ENCODE data around the gene CCSER1.
A peak's percentile ranks its signal among the peaks of the same experiment; 100 is the strongest.
"Not testable (repeated sequence)": the region's sequence is repeated elsewhere in the genome, so short reads cannot be mapped to it uniquely, and the experiment has no call there.

The CCSER1 gene

DNA sequence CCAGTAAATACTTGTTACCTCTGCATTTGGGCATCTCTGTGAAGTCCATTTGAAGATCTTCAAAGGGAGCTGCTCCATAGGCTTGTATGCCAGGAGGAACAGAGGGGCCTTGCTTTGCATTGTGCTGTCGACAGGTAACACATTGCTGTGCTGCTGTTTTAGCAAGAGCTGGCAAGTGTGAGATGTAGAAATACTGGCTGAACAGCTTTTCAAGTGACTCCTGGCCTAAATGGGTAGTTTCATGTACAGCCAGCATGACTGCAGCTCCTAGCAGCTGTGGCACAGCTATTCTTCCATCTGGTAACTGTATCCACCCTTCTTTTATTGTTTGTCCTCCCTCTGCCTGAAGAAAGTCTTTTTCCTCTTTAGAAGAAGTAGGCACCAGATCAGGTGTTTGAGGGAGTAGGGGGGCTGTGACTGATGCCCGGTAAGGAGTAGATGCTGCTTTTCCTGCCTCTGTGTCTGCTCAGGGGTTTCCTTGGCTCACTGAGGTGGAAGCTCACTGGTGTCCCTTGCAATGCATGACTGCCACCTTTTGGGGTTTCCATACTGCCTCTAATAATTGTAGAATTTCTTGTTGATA, 965.3 kb downstream of the CCSER1 start:
- Histone ChIP-seq H3K9ac (ENCODE audit: low read depth, low read length) (no peak overlapping the region), H3K27ac (ENCODE audit: low read length) (no peak overlapping the region), H3K36me3 (ENCODE audit: insufficient read depth, low read depth, low read length) (no peaks in the 10 kb centered on the region)

DNA sequence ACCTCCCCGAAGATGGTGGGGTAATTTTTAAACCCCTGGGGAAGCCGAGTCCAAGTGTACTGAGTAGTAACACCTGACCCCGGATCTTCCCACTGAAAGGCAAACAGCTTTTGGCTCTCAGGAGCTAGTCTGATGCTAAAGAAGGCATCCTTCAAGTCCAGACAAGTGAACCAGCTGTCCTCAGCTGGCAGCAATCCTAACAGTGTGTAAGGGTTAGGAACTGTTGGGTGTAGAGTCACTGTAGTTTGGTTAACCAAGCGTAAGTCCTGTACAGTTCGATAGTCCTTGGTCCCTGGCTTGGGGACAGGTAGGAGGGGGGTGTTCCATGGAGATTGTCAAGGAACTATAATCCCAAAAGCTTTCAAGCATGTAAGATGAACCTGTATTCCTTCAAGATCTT, 967.0 kb downstream of the CCSER1 start:
- H3K9ac ChIP-seq (ENCODE audit: low read depth, low read length); H3K27me3 ChIP-seq (ENCODE audit: insufficient read depth, low read length): not testable (repeated sequence)
- peaks cover 12% of the 10 kb centered on the region for H3K9me3 ChIP-seq (ENCODE audit: insufficient read depth, low read depth, low read length)

More for the DNA sequence above, 965.3 kb downstream of the CCSER1 start:
- H3K9me3 ChIP-seq (ENCODE audit: insufficient read depth, low read depth, low read length): peaks cover 12% of the 10 kb centered on the region
- no peaks in the 10 kb centered on the region for H3K27me3 ChIP-seq (ENCODE audit: insufficient read depth, low read length)
- H3K4me3 ChIP-seq (ENCODE audit: low read length): no peak overlapping the region
- H3K4me1 ChIP-seq (ENCODE audit: insufficient read depth, low read length): peaks cover 14% of the 10 kb centered on the region; the same call in 1 of the 2 replicates

DNA sequence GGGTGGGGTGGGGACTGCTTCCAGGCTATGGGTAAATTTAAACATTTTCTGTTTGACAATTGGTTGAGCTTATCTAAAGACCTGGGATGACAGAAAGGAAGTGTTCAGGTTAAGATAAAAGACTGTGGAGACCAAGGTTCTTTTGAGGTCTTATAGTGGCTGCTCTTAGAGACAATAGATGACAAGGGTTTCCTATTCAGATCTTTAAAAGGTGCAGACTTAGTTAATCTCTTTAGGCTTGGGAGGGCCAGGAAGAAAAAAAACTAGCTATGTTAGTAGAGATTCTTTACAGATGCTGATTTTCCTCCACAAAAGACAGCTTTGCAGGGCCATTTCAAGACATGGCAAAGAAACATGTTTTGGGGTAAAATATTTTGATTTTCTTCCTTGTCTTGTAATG, 972.5 kb downstream of the CCSER1 start:
- Histone ChIP-seq H3K36me3 (ENCODE audit: insufficient read depth, low read depth, low read length) (no peaks in the 10 kb centered on the region), H3K9me3 (ENCODE audit: insufficient read depth, low read depth, low read length) (peaks cover 21% of the 10 kb centered on the region), H3K27me3 (ENCODE audit: insufficient read depth, low read length) (no peaks in the 10 kb centered on the region), H3K27ac (ENCODE audit: low read length) (no peak overlapping the region), H3K4me3 (ENCODE audit: low read length) (no peak overlapping the region), H3K9ac (ENCODE audit: low read depth, low read length) (no peak overlapping the region), H3K4me1 (ENCODE audit: insufficient read depth, low read length) (no peaks in the 10 kb centered on the region; the same call in 1 of the 2 replicates)

More for the DNA sequence above, 967.0 kb downstream of the CCSER1 start:
- not testable (repeated sequence) for H3K4me3 ChIP-seq (ENCODE audit: low read length); H3K27ac ChIP-seq (ENCODE audit: low read length); H3K36me3 ChIP-seq (ENCODE audit: insufficient read depth, low read depth, low read length); H3K4me1 ChIP-seq (ENCODE audit: insufficient read depth, low read length)

DNA sequence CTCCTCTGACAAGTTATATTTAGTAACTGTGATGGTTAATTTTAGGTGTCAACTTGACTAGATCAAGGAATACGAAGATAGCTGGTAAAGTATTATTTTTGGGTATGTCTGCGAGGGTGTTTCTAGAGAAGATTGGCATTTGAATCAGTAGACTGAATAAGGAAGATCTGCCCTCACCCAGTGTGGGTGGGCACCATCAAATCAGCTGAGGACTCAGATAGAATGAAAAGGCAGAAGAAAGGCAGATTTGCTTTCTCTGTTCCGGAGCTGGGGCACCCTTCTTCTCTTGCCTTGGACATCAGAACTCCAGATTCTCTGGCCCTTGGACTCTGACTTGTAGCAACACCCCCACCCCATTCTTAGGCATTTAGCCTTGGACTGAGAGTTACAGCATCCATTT, 981.6 kb downstream of the CCSER1 start:
- Histone ChIP-seq H3K4me1 (ENCODE audit: insufficient read depth, low read length) (no peaks in the 10 kb centered on the region), H3K27me3 (ENCODE audit: insufficient read depth, low read length) (no peaks in the 10 kb centered on the region), H3K4me3 (ENCODE audit: low read length) (no peak overlapping the region), H3K36me3 (ENCODE audit: insufficient read depth, low read depth, low read length) (no peaks in the 10 kb centered on the region), H3K27ac (ENCODE audit: low read length) (no peak overlapping the region), H3K9me3 (ENCODE audit: insufficient read depth, low read depth, low read length) (peaks cover 15% of the 10 kb centered on the region), H3K9ac (ENCODE audit: low read depth, low read length) (no peak overlapping the region)

DNA sequence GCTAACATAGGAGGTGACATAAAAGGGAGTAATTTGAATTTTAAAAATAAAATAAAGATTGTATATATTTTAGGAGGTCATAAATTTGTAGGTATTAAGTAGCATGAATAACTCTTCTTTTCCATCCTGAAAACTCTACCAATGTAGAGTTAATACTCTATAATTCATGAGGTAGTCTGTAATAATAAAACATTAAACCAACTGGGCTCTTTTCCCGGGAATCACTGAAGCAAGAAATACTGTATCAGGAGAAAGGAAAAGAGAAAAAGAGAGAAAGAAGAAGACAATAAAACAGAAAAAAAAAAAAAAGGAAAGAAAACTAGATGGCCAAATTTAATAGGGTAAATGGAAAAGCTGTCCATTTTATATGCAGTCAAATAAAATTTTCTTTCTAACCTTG, 984.4 kb downstream of the CCSER1 start:
- Histone ChIP-seq H3K36me3 (ENCODE audit: insufficient read depth, low read depth, low read length) (no peaks in the 10 kb centered on the region), H3K9ac (ENCODE audit: low read depth, low read length) (no peak overlapping the region), H3K4me1 (ENCODE audit: insufficient read depth, low read length) (peaks cover 6% of the 10 kb centered on the region; the same call in 1 of the 2 replicates), H3K9me3 (ENCODE audit: insufficient read depth, low read depth, low read length) (0 out of 2 replicates have a peak, but pooled peaks cover 5% of the 10 kb centered on the region), H3K27ac (ENCODE audit: low read length) (no peak overlapping the region), H3K4me3 (ENCODE audit: low read length) (no peak overlapping the region), H3K27me3 (ENCODE audit: insufficient read depth, low read length) (no peaks in the 10 kb centered on the region)

DNA sequence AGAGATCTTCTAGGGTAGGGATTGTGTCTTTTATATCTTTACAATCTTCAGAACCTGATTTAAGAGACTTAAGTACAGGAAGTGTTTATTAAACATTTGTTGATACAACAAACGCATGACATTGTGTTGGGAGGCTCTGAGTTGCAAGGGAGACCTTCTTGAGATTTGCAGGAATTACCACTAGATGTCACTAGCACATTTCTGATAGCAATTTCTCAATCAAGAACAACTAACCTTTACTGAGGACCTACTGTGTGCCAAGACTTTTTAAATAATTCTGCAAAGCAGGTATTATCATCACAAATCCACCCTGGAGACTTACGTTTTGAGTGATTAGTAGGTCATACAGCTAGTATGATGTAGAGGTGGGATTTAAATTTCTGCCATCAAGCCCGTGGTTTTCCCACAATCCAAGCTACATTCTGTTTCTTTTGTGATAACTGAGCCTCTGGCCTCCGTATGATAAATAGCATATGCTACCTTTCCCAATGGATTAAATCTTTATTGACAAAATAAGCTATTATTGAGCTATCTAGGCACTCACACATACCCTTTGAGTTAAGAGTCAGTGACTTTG, 986.0 kb downstream of the CCSER1 start:
- H3K9ac ChIP-seq (ENCODE audit: low read depth, low read length): no peak overlapping the region
- H3K27me3 ChIP-seq (ENCODE audit: insufficient read depth, low read length): no peaks in the 10 kb centered on the region
- H3K4me3 ChIP-seq (ENCODE audit: low read length): no peak overlapping the region
- H3K36me3 ChIP-seq (ENCODE audit: insufficient read depth, low read depth, low read length): no peaks in the 10 kb centered on the region
- H3K27ac ChIP-seq (ENCODE audit: low read length): no peak overlapping the region
- H3K4me1 ChIP-seq (ENCODE audit: insufficient read depth, low read length): peaks cover 6% of the 10 kb centered on the region; the same call in 1 of the 2 replicates
- H3K9me3 ChIP-seq (ENCODE audit: insufficient read depth, low read depth, low read length): 0 out of 2 replicates have a peak, but pooled peaks cover 5% of the 10 kb centered on the region

DNA sequence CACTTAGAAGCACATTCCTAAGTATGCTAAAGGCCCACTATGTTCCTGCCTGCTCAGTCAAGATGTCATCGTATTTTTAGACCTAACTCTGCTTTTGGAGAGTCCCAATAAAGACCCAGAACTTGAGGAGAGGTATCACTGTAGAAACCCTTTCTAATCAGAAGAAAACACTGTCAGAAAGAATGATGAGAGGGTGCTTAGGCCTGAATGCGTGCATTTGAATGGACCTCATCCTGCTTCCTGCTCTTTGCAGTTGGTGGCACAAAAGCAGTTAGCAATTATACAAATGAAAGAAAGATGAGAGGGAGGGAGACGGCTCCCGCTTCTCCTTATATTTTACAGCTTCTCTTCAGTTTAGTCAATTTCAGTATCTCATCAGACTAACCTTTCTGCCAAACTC, 987.2 kb downstream of the CCSER1 start:
- Histone ChIP-seq H3K27me3 (ENCODE audit: insufficient read depth, low read length) (no peaks in the 10 kb centered on the region), H3K4me3 (ENCODE audit: low read length) (no peak overlapping the region), H3K9ac (ENCODE audit: low read depth, low read length) (no peak overlapping the region), H3K36me3 (ENCODE audit: insufficient read depth, low read depth, low read length) (no peaks in the 10 kb centered on the region), H3K27ac (ENCODE audit: low read length) (peak overlapping the region; percentile 14), H3K4me1 (ENCODE audit: insufficient read depth, low read length) (peaks cover 6% of the 10 kb centered on the region; the same call in 1 of the 2 replicates), H3K9me3 (ENCODE audit: insufficient read depth, low read depth, low read length) (0 out of 2 replicates have a peak, but pooled peaks cover 5% of the 10 kb centered on the region)

DNA sequence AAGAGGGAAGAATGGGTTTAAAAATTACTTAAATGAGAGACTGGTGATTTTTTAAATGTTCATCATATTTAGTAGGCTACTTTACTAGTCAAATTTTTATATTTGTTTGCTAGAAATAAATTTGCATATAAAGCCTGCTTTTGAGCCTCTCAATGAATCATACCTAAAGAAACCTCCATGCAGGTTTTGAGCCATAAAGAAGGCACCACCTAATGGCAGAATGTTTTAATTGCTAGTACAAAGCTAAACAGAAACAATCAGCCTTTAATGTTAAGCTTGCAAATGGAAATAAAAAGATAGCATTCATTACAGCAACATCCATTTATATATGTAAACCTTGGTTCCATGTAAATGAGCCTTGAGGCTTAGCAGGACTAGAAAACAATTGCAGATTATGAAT, 989.7 kb downstream of the CCSER1 start:
- no peak overlapping the region for H3K4me3 ChIP-seq (ENCODE audit: low read length)
- H3K9me3 ChIP-seq (ENCODE audit: insufficient read depth, low read depth, low read length): 0 out of 2 replicates have a peak, but pooled peaks cover 5% of the 10 kb centered on the region
- peaks cover 6% of the 10 kb centered on the region; the same call in 1 of the 2 replicates for H3K4me1 ChIP-seq (ENCODE audit: insufficient read depth, low read length)
- no peak overlapping the region for H3K27ac ChIP-seq (ENCODE audit: low read length)
- no peak overlapping the region for H3K9ac ChIP-seq (ENCODE audit: low read depth, low read length)
- H3K27me3 ChIP-seq (ENCODE audit: insufficient read depth, low read length): no peaks in the 10 kb centered on the region
- no peaks in the 10 kb centered on the region for H3K36me3 ChIP-seq (ENCODE audit: insufficient read depth, low read depth, low read length)

DNA sequence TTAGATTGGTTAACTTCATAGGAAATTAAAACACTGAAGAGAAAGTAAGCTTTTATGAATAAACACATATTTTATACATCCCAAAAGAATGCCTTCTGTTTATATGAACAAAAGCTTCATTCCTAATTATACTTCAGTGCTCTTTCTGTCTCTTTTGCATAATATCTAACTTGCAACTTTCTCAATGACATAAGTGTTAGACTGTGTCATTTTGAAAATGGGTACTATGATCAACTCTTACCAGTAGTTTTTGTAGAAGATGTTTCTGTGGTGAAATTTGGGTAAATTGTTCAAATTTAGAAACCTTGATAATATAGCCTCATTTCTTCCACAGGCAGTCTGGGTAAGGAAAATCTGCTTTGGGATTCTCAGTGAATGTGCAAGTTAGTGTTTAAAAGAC, 991.4 kb downstream of the CCSER1 start:
- H3K4me1 ChIP-seq (ENCODE audit: insufficient read depth, low read length): peaks cover 6% of the 10 kb centered on the region; the same call in 1 of the 2 replicates
- H3K27ac ChIP-seq (ENCODE audit: low read length): no peak overlapping the region
- H3K27me3 ChIP-seq (ENCODE audit: insufficient read depth, low read length): no peaks in the 10 kb centered on the region
- H3K9me3 ChIP-seq (ENCODE audit: insufficient read depth, low read depth, low read length): 0 out of 2 replicates have a peak, but pooled peaks cover 5% of the 10 kb centered on the region
- no peak overlapping the region for H3K4me3 ChIP-seq (ENCODE audit: low read length)
- no peak overlapping the region for H3K9ac ChIP-seq (ENCODE audit: low read depth, low read length)
- H3K36me3 ChIP-seq (ENCODE audit: insufficient read depth, low read depth, low read length): no peaks in the 10 kb centered on the region

DNA sequence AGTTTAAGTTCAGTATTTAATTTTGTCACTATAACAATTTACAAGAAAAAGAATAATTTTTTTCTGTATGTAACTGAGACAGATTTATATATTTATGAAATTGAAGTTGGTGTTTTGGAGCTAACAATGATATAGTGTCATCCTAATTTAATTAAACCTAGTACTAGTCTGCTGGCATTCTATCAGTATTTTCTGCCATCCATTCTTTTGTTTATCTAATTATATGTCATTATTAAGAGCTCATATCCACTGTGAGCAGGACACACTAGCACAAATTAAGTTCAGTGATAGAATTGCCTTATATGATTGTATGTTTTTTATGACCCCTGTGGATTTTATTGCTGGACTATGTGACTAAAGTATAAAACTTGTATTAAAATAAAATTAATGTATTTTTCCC, 996.5 kb downstream of the CCSER1 start:
- Histone ChIP-seq H3K36me3 (ENCODE audit: insufficient read depth, low read depth, low read length) (no peaks in the 10 kb centered on the region), H3K4me1 (ENCODE audit: insufficient read depth, low read length) (no peaks in the 10 kb centered on the region), H3K4me3 (ENCODE audit: low read length) (no peak overlapping the region), H3K9me3 (ENCODE audit: insufficient read depth, low read depth, low read length) (no peaks in the 10 kb centered on the region), H3K27me3 (ENCODE audit: insufficient read depth, low read length) (no peaks in the 10 kb centered on the region), H3K9ac (ENCODE audit: low read depth, low read length) (no peak overlapping the region), H3K27ac (ENCODE audit: low read length) (no peak overlapping the region)

DNA sequence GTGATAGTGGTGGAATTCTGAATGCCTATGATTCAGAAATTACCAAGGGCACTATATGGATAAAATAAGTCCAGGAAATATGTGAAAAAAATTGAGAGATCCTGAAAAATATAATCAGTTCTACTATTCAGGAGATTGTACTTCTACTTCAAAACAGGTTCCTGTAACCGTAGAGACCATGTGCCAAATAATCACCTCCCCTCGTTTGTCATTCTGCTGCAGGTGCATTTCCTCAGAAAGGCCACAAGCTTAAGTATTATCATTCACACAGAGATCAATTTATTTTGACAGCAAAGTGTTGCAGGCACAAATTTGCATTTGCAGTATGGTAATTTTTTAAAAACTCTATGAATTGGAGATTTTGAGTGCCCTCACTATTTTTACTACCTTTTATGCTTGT, 1000.0 kb downstream of the CCSER1 start:
- Histone ChIP-seq H3K9ac (ENCODE audit: low read depth, low read length) (no peak overlapping the region), H3K36me3 (ENCODE audit: insufficient read depth, low read depth, low read length) (no peaks in the 10 kb centered on the region), H3K27ac (ENCODE audit: low read length) (no peak overlapping the region), H3K27me3 (ENCODE audit: insufficient read depth, low read length) (no peaks in the 10 kb centered on the region), H3K9me3 (ENCODE audit: insufficient read depth, low read depth, low read length) (no peaks in the 10 kb centered on the region), H3K4me3 (ENCODE audit: low read length) (no peak overlapping the region), H3K4me1 (ENCODE audit: insufficient read depth, low read length) (no peaks in the 10 kb centered on the region)

DNA sequence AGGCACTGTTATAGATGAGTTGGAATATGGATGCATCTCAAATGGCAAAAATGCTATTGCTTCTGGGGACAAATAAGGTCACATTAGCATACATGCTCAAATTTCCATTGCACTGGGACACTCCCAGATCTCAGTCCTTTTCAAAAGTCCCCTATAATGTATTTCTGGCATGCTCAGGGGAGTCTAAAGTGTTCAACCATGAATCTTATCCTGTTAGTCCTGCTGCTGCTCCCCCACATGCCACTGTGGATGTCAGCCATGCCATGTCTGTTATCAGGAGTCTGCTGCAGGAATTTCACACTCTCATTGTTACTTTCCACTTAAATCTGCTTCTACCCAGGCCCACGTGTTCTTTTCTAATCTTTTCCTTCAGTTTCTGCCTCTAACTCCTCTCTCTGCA, 1000.6 kb downstream of the CCSER1 start:
- H3K27ac ChIP-seq (ENCODE audit: low read length): no peak overlapping the region
- no peaks in the 10 kb centered on the region for H3K9me3 ChIP-seq (ENCODE audit: insufficient read depth, low read depth, low read length)
- no peak overlapping the region for H3K9ac ChIP-seq (ENCODE audit: low read depth, low read length)
- no peaks in the 10 kb centered on the region for H3K4me1 ChIP-seq (ENCODE audit: insufficient read depth, low read length)
- no peaks in the 10 kb centered on the region for H3K36me3 ChIP-seq (ENCODE audit: insufficient read depth, low read depth, low read length)
- no peaks in the 10 kb centered on the region for H3K27me3 ChIP-seq (ENCODE audit: insufficient read depth, low read length)
- no peak overlapping the region for H3K4me3 ChIP-seq (ENCODE audit: low read length)

Measured in iPS-20b (cell line).